Body of pancreas (tissue), 4 donors: ENCODE results near the gene UQCRFS1.

Experiments used
- CTCF ChIP-seq, 7 experiments: fragments of 450-650 bp in 4 of 7; fragments of 200-600 bp in 3 of 7; sonication (generic) in 3 of 7; IDR thresholded peaks; one replicate each; pipeline ENCODE4 v1.5.1; 2016 to 2019; ENCODE audit warnings: antibody characterized with exemption in 7 of 7
- POLR2A ChIP-seq, 3 donors: fragments of 450-650 bp; IDR thresholded peaks; one replicate each; pipeline ENCODE4 v1.6.1; 2016; ENCODE audit warnings: antibody characterized with exemption in 3 of 3, mild to moderate bottlenecking in 2 of 3

GRCh38 chr19:29170554-29170953, 42.4 kb downstream of the UQCRFS1 start:
- TF ChIP-seq CTCF (IDR thresholded peaks at IDR 0.05) (no peak), POLR2A (IDR thresholded peaks at IDR 0.05) (no peak)
